COLO668 (cell line): ENCODE measurements around the gene GLRA3.

ENCODE experiments used
- DNase-seq: peaks from one replicate; lab custom pipeline; 2025; ENCODE audit not compliant: unreplicated experiment; lab: John Stamatoyannopoulos, UW

Gene GLRA3

DNA sequence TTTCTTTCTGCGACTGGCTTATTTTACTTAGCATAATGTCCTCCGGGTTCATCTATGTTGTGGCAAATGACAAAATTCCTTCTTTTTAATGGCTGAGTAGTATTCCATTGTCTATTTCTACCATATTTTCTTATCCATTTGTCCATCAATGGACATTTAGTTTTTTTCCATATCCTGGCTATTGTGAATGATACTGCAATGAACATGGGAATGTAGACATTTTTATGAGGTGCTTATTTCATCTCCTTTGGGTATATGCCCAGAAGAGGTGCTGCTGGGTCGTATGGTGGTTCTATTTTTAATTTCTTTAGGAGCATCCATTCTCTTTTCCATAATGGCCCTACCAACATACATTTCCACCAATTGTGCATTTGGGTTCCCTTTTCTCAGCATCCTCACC, 230.2 kb downstream of the GLRA3 start:
- DNase-seq, result no peak

DNA sequence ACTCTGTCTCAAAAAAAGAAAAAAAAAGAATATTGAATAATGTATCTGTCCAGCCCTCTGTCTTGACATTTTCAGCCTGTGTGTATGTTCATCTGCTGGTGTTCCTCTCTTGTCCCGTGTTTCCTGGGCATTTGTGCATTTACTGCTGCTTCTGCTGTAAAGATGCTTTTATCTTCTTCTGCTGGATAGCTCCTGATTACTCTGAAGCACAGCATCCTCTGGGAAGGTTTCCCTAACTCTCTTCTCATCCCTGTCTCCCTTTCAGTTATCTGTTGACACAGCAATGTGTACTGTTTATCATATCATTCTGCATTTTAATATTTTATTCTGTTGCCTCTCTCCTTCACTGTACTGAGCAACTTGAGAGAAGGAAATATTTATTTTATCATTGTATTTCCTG, 232.5 kb downstream of the GLRA3 start:
- DNase-seq, result no peak

DNA sequence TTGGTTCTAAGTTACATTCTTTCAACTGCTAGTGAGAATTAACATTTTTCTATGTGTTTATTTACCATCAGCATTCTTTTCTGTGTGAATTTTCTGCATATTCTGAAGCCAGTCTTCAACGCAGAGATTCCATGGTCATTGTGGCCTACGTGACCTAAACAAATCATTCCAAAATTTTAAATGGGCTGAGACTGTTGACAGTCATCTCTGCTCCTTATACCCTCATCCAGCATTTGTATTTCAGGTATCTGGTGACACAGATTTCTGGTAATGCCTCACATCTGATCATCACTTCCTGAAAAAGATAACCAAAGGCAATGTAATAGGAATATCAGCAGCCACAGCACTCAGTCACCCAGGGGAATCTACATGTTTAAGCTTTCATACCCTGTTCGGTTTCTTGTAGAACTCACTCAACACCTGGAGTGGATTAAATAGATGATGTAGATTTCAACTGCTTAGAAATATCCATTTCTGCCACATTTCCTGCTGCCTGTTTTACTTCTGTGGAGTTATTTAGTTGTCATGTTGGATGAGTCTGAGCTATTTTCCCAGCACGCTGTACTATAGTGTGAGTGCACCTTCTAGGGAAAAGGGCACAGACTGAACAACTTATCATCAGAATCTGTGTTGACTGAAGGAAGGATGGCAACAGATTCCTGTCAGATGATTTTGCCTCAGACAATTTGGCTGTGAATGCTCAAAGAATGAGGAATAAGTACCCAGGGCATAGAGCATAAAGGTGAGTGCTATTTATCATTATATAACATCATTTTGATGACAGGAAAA, 233.7 kb downstream of the GLRA3 start:
- no peak for DNase-seq

DNA sequence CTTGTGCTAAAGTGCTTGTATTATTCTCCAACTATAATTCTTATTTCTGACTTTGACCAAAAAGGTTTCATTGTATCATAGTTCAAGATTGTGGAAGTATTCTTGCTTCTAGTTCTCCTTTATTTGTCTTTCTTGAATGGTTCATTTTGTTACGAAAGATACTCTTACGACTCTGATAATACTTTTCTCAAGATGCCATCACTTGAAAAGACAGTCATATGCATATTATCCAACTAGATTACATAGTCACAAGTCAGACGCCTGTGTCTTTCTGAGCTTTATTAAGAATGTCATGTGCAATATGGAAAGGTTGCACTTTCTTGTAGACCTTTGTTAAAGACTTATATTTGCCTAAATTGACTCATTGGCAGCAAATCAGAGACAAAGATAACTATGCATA, 235.3 kb downstream of the GLRA3 start:
- no peak for DNase-seq

DNA sequence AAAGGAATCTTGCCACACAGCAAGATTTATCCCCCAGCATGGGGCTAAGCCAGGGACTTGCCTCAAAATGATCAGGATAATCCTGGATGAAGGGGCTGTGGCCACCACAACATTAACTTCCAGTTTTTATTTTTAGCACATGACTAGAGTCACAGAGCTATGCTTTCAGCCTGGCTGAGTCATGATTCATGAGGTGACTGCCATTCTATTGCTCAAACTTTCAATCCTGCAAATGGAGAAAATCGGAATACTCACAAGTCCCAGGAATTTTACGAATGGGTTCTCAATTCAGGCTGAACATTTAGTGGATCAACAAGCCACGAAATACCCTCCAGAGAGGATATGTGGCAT, 236.1 kb downstream of the GLRA3 start:
- no peak for DNase-seq

DNA sequence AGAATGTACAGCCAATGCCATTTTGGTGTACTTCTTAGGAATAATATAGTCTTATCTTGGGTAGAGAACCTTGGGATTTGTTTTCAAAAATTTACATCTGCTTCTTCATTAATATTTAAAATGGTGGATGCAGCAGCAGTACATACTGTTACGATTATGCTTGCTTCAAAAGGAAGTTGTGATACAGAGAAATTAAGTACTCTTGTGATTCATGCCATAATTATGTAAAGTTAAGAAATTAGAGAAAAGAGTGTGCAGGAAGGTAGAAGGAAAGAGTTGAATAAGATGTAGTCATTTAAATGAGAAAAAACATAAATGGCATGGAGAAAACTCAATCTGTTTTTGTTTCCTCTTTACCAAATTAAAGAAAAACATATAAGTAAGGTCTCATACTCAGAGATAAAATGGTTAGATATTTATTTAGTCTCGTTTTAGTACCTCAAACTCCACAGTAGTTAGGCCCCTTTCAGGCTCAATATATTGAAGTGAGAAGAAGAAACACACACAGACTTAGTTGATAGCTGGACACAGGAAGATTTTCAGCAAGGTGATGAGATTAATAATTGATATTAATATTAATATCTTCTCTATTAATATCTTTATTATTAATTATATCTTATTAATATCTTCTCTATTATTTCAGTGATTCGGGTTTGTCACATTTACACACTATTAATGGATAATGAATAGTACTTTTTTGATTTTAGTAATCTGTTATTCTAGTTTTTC, 236.6 kb downstream of the GLRA3 start:
- no peak for DNase-seq

DNA sequence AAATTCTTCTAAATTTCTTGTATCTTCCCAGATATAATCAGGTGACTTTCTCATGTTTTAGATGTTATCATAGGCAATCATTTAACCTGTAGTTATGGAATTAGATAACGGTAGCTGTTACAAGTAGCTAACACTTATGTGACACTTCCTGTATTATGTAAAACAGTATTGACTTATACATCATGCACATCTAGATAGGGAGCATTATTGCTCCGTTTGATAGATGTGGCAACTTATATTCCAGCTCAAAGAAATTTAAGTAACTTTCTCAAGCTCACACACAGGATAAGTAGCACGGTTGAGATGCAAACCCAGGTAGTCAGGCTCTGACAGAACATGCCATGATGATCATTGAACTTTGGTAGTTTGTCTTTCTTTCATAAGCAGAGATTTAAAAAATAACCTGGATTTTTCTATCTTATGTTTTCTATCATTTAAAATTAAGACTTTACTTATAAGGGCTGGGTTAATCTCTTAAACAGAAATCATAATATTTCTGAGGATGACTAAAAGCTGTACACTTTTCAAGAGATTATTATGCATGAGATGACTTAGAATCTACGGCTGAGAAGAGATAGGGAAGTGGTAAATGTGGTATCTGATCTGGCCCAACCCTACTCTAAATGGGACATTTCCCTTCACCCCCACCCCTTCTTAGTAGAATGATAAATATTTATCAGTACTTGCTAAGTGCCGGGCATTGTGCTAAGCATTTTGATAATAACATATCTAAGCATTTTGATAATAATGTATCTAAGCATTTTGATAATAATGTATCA, 237.6 kb downstream of the GLRA3 start:
- DNase-seq, result no peak

DNA sequence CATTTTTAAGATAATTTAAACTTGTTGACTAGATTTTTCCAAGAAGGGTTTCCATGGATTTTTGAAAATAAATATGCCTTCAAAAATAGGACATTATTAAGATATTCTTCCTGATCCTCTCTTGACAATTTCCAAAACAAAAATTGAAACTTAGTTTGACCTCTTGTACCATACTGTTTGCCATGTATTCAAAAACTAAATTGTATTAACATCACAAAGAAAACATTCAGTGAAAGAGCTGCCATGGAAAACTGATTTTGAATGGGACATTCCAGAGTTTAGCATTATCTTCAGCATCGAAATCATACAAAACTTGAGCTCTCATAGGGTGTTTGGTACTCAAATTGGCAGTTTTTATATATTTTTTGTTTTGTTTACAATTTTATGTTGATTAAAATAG, 238.7 kb downstream of the GLRA3 start:
- no peak for DNase-seq
